HepG2 (cell line): ENCODE data around the gene LIN28B.

ENCODE experiments used
- RFX5 ChIP-seq: IDR thresholded peaks from 2 replicates; pipeline ENCODE4 v1.6.1; 2011; ENCODE audit warnings: low read depth, low read length, improper control_type of control experiment
- TF ChIP-seq, protein P1 (sequence below): sonication (generic); formaldehyde crosslinking; IDR thresholded peaks from 2 replicates; pipeline ENCODE4 v1.9.0; 2021; ENCODE audit warnings: mild to moderate bottlenecking, missing genetic modification reagents

DNA sequence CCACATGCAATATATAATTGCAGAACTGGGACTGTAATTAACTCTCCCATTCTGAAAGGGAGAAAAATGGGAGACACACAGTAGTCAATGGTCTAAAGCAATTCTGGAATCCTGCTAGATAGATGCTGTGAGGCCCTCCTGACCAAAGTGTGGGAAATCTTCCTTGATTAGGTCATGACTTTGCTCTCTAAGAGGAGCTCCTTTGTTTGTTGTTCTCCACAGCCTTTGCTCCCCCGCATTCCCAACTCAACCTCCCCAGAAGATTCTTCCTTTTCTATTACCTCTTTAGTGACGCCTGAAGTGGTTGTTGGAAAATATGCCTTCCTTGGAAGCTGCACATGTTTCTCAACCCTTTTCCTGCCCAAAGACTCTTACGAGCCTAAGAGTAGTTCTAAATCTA is 28.8 kb upstream of the LIN28B start:
- TF ChIP-seq, protein P1, sequence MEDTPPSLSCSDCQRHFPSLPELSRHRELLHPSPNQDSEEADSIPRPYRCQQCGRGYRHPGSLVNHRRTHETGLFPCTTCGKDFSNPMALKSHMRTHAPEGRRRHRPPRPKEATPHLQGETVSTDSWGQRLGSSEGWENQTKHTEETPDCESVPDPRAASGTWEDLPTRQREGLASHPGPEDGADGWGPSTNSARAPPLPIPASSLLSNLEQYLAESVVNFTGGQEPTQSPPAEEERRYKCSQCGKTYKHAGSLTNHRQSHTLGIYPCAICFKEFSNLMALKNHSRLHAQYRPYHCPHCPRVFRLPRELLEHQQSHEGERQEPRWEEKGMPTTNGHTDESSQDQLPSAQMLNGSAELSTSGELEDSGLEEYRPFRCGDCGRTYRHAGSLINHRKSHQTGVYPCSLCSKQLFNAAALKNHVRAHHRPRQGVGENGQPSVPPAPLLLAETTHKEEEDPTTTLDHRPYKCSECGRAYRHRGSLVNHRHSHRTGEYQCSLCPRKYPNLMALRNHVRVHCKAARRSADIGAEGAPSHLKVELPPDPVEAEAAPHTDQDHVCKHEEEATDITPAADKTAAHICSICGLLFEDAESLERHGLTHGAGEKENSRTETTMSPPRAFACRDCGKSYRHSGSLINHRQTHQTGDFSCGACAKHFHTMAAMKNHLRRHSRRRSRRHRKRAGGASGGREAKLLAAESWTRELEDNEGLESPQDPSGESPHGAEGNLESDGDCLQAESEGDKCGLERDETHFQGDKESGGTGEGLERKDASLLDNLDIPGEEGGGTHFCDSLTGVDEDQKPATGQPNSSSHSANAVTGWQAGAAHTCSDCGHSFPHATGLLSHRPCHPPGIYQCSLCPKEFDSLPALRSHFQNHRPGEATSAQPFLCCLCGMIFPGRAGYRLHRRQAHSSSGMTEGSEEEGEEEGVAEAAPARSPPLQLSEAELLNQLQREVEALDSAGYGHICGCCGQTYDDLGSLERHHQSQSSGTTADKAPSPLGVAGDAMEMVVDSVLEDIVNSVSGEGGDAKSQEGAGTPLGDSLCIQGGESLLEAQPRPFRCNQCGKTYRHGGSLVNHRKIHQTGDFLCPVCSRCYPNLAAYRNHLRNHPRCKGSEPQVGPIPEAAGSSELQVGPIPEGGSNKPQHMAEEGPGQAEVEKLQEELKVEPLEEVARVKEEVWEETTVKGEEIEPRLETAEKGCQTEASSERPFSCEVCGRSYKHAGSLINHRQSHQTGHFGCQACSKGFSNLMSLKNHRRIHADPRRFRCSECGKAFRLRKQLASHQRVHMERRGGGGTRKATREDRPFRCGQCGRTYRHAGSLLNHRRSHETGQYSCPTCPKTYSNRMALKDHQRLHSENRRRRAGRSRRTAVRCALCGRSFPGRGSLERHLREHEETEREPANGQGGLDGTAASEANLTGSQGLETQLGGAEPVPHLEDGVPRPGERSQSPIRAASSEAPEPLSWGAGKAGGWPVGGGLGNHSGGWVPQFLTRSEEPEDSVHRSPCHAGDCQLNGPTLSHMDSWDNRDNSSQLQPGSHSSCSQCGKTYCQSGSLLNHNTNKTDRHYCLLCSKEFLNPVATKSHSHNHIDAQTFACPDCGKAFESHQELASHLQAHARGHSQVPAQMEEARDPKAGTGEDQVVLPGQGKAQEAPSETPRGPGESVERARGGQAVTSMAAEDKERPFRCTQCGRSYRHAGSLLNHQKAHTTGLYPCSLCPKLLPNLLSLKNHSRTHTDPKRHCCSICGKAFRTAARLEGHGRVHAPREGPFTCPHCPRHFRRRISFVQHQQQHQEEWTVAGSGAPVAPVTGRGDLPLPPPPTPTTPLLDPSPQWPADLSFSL (CRISPR knock-in tag) = no peak
- no peak for TF ChIP-seq RFX5
